ENCODE results near the gene NEUROD4.

- TF ChIP-seq POLR2AphosphoS5 (IDR thresholded peaks at IDR 0.05) (no peak), POLR2A (IDR thresholded peaks at IDR 0.05) (no peak)
Measured at GRCh38 chr12:54974279-54974678, 45.5 kb upstream of the NEUROD4 start.

All from upper lobe of left lung (tissue), 4 donors.